Measurements from ENCODE around the gene UAP1.

The UAP1 gene

DNA sequence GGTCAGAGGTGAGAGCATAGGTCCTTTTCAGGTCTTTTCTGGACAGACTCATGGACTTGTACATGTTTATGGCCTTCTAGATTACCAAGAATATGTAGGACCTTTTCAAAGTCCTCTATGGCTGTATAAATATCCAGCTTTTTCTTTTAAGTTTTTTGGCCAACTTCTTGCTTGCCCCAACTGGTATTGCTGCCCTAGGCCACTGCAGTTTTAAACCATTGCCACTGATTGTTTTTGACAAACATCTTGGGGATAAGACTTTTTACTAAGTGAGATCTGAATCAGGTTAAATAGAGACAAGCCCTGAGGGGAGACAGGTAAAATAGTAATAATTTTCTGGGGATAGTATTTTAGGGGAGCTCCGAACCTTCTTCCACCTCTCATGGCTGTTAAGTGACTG is 56.0 kb downstream of the UAP1 start:
- DNase-seq (ENCODE audit: low read depth): no peak

- no peak for DNase-seq (ENCODE audit: low read depth)
Measured at GRCh38 chr1:162619076-162619475, 57.6 kb downstream of the UAP1 start.

GRCh38 chr1:162621256-162621655 is 59.7 kb downstream of the UAP1 start:
- DNase-seq (ENCODE audit: low read depth): no peak

DNA sequence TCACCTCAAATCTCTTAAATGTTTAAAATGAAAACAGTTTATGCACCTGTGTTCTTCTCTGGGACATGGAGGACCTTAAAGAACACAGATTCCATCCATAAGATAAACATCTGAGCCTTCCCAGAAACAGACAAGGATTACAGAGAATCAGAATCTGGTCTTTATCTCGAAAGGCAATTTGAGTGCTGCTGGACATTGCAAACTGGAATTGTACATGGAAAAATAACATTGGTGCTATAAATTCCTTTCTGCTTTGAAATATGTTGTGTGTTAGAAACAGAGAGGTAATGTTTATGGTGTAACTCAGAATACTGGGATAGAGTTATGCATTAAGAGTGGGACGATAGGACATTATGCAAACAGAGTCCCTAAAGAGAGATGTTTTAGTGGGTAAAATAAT is 64.2 kb downstream of the UAP1 start:
- DNase-seq (ENCODE audit: low read depth): no peak

- DNase-seq (ENCODE audit: low read depth): no peak
Measured at GRCh38 chr1:162626094-162626493, 64.6 kb downstream of the UAP1 start.

DNA sequence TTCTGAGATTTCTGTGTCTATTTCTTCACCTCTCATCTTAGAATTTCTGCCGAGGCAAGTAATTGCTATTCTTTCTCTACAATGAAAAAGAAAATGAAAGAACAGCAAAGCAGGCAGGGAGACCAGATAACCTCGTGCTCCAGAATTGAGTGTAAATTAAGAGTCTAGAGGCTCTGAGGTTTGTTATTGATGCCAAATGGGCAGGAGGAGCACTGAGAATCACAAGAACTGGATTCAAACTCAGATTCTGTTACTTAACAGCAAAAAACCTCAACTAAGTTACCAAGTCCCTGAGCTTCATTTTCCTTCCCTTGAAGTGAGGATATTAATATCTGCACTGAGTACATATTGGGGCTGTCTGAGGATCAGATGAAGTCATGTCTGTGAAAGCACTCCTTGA is 65.2 kb downstream of the UAP1 start:
- no peak for DNase-seq (ENCODE audit: low read depth)

DNA sequence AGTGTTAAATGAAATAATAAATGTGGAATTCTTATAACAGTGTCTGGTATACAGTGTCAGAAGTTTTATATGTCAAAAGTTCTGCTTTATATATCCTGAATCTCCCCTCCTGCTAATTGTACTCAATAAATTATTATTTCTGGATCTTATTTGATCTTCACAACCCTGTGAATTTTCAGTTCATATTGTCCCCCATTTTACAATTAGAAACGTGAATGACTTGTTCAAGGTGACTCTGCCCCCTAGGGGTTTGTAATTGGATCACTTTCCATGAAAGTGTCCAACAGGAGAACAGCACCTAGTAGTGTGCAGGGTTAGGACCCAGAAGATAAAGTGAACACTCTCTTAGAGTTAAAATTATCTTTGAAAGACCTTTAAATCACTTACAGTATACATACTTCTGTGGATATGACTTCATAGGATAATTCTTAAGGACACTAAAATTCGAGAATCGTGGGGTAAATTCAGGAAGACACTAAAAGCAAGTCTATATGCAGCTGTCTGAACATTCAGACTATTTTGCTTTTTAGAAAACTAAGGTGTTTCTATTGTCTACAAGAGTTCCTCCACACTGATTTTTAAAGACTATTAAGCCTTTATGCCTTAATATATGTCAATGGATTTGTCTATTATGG is 66.3 kb downstream of the UAP1 start:
- DNase-seq (ENCODE audit: low read depth): no peak

DNA sequence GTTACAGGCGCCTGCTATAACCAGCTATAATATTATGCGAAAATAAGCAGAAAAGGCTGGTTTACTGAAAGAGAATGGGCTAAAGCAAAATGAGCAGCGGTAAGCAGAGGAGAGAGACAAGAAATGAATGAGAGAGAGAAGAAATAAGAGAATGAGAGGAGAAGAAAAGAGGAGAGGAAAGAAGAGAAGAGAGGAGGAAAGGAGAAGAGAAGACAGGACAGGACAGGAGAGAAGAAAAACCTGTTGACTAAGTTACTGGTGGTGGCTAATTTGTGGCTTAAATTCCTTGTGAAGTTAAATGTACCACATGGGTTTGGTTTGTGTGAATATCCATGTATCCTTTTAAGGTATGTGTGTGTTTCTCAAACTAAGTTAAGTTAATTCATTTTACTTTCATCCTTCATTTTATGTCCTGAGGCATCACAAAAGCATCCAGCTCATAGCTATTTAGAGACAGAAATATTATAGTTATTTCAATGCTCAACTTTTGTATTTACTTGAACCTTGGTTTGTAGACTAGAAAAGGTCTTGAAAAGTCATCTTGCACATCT is 67.6 kb downstream of the UAP1 start:
- DNase-seq (ENCODE audit: low read depth): no peak

GRCh38 chr1:162629651-162630050 is 68.1 kb downstream of the UAP1 start:
- DNase-seq (ENCODE audit: low read depth): no peak

- no peak for DNase-seq (ENCODE audit: low read depth)
Measured at GRCh38 chr1:162631546-162632191, 70.1 kb downstream of the UAP1 start.

DNA sequence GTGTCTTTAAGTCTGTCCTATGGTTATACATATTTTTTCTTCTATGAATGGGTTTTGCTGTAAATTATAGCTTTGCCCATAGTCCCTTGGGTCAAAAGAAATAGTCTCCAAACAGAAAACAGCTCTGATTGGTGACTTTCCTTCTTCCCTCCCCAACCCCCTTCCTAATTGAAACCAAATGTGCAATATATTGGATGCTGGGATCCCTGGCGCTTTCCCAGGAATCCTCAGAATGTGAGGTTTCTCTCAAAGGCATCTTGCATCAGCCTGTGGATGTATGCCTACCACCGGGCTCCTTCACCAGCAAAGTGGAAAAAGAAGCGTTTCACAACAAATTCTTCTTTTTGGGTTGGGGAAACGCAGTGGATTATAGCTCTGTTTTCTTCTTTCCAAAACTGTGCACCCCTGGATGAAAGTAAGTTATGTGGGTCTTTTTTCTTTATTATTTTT is 70.7 kb downstream of the UAP1 start, which contains the start of gene DDR2:
DDR2 (plus strand) TSS at position 248 of the 450 bp plus-strand sequence. CDS start 86,600 bp downstream, outside the sequence.
- no peak for DNase-seq (ENCODE audit: low read depth)

GRCh38 chr1:162632698-162633080 is 71.2 kb downstream of the UAP1 start:
- DNase-seq (ENCODE audit: low read depth): no peak

DNA sequence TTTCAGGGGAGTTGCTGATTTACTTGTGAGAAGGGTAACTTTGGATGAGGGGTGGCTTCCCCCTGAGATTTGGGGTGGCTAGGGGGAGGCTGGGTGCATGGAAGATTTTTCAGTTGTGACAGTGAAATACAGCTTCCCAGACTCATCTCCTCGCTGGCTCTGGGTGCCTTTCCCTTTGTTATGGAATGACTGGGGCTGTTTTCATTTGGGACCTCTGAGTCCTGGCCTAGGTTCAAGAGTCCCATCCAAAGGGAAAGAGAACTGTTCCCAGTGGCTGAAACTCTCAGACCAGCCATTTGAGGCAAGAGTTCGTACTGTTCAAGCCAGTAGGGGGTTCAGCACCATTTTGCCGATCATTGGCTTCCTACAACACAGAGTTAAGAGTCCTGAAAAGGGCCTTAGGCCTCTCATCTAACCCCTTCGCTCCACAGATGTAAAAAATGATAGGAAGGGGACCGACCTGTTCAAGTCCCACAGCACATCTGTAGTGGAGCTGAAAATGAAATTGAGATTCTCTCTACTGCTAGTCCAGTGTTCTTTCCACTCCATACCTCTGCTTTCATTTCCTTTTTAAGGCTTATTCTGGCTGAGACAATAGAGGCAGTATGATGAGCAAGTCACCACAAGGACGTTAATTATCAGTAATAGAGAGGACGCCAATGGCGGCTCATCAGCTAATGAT is 71.7 kb downstream of the UAP1 start:
- DNase-seq (ENCODE audit: low read depth): no peak

GRCh38 chr1:162635418-162635817 is 73.9 kb downstream of the UAP1 start:
- no peak for DNase-seq (ENCODE audit: low read depth)

DNA sequence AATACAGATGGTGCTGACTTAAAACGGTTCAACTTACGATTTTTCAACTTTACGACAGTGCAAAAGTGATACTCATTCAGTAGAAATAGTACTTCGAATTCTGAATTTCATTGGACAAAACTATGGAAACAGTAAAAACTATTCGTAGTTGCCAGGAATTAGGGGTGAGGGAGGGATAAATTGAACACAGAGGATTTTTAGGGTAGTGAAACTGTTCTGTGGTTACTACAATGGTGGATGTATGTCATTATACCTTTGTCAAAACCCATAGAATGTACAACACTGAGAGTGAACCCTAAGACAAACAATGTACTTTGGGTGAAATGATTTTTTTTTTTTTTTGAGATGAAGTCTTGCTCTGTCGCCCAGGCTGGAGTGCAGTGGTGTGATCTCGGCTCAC is 78.2 kb downstream of the UAP1 start:
- no peak for DNase-seq (ENCODE audit: low read depth)

- no peak for DNase-seq (ENCODE audit: low read depth)
Measured at GRCh38 chr1:162641114-162641513, 79.6 kb downstream of the UAP1 start.

DNA sequence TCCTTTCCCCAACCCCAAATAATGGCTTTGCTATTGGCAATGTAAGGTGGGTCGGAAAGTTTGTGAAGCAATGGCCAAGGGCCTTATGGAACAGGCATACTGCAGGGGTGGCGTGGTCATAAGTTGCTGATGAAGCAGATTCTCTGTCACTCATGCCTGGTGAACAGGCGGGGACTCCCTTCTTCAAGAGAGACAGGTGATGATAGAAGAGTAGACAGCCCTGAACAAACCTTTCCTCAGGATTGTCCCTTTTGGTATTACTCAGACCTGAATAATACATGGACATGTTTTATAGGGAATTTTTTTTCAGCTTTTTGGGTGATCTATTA is 83.4 kb downstream of the UAP1 start:
- no peak for DNase-seq (ENCODE audit: low read depth)

- DNase-seq (ENCODE audit: low read depth): no peak
Measured at GRCh38 chr1:162645666-162646065, 84.1 kb downstream of the UAP1 start.

DNA sequence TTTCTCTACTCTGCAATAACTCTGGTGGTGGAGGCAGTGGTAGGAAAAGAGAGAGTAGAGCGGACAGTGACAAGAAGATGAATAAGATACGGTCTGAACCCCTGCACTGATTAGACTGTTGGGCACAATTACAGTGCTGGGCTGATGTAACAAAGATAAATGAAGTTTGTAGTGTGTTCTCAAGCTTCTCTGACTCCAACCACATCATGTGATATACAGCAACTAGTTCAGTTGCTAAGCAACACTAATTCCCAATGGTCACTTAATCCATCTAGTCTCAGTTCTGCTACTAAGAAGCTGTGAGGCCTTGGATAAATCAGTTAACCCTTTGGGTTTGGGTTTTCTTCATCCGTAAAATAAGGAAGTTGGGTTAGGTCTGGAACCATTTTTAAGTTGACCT is 88.1 kb downstream of the UAP1 start:
- DNase-seq (ENCODE audit: low read depth): no peak

Data from stimulated activated CD8-positive, alpha-beta memory T cell treated with anti-CD3 and anti-CD28 coated beads, Interleukin-4, amount 100 ng/mL, for 24 hours (primary cell).